Glutamatergic neuron (in vitro differentiated cells): ENCODE measurements around the gene POU2AF3. TPM values are rescaled to one million over a fixed set of nuclear protein-coding genes. Genes with fewer than 3 reads are reported as not detected.

Experiments used
- DNase-seq: peaks from one replicate; pipeline ENCODE4 v3.0.0; 2022
- H3K27ac Mint-ChIP-seq: one replicate; pipeline ENCODE4 v1.8.0; 2020; ENCODE audit warnings: mild to moderate bottlenecking, mixed read lengths, inconsistent platforms; ENCODE audit not compliant: unreplicated experiment
- H3K27me3 Mint-ChIP-seq: one replicate; pipeline ENCODE4 v1.8.0; 2020; ENCODE audit warnings: mild to moderate bottlenecking, moderate library complexity, mixed read lengths, inconsistent platforms; ENCODE audit not compliant: unreplicated experiment
- H3K36me3 Mint-ChIP-seq: one replicate; pipeline ENCODE4 v1.8.0; 2020; ENCODE audit warnings: mild to moderate bottlenecking, mixed read lengths, inconsistent platforms; ENCODE audit not compliant: unreplicated experiment
- H3K4me1 Mint-ChIP-seq: one replicate; pipeline ENCODE4 v1.8.0; 2020; ENCODE audit warnings: mild to moderate bottlenecking, low read depth, mixed read lengths, inconsistent platforms; ENCODE audit not compliant: unreplicated experiment
- H3K4me3 Mint-ChIP-seq: one replicate; pipeline ENCODE4 v1.8.0; 2020; ENCODE audit warnings: mild to moderate bottlenecking, mixed read lengths, inconsistent platforms; ENCODE audit not compliant: unreplicated experiment
- H3K9me3 Mint-ChIP-seq: one replicate; pipeline ENCODE4 v1.8.0; 2020; ENCODE audit warnings: mild to moderate bottlenecking, moderate library complexity, mixed read lengths, inconsistent platforms; ENCODE audit not compliant: unreplicated experiment
- total RNA-seq: library from RNA; stranded (reverse); fragmentation: NEBNext Ultra II Directional; extraction: Animal tissue kit (Norgen Biotek cat#: 25700); gene quantifications from one replicate; pipeline ENCODE4 v1.2.1, GENCODE V29; 2021; ENCODE audit not compliant: unreplicated experiment
- TF ChIP-seq, protein P1 (sequence below): fragments of 200-600 bp; sonication (generic); IDR thresholded peaks from one replicate; pipeline ENCODE4 v1.5.0; 2021; ENCODE audit not compliant: partially characterized antibody, unreplicated experiment

Gene POU2AF3
- total RNA-seq, 1 donor from 2014 or later, result not detected

DNA sequence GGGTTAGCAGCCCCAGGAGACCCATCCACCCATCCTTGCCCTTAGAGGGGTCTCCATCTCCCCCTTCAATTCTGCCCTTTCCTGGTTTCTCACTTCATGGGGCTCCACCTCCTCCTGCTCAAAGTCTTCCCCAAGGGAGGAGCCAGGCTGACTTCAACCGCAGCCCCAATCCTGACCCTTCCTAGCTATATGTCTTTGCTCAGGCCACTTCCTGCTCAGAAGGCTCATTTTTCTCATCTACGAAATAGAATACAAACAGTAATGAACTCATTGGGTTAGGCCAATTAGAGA, 56.2 kb downstream of the POU2AF3 start:
- TF ChIP-seq, protein P1, sequence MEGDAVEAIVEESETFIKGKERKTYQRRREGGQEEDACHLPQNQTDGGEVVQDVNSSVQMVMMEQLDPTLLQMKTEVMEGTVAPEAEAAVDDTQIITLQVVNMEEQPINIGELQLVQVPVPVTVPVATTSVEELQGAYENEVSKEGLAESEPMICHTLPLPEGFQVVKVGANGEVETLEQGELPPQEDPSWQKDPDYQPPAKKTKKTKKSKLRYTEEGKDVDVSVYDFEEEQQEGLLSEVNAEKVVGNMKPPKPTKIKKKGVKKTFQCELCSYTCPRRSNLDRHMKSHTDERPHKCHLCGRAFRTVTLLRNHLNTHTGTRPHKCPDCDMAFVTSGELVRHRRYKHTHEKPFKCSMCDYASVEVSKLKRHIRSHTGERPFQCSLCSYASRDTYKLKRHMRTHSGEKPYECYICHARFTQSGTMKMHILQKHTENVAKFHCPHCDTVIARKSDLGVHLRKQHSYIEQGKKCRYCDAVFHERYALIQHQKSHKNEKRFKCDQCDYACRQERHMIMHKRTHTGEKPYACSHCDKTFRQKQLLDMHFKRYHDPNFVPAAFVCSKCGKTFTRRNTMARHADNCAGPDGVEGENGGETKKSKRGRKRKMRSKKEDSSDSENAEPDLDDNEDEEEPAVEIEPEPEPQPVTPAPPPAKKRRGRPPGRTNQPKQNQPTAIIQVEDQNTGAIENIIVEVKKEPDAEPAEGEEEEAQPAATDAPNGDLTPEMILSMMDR, result no peak
- no peaks in the 10 kb centered on the region for H3K27me3 Mint-ChIP-seq
- no peak overlapping the region for H3K27ac Mint-ChIP-seq
- H3K4me1 Mint-ChIP-seq, result no peaks in the 10 kb centered on the region
- no peaks in the 10 kb centered on the region for H3K36me3 Mint-ChIP-seq
- no peak overlapping the region for H3K4me3 Mint-ChIP-seq
- H3K9me3 Mint-ChIP-seq, result peaks cover 4% of the 10 kb centered on the region
- DNase-seq, result no peak

DNA sequence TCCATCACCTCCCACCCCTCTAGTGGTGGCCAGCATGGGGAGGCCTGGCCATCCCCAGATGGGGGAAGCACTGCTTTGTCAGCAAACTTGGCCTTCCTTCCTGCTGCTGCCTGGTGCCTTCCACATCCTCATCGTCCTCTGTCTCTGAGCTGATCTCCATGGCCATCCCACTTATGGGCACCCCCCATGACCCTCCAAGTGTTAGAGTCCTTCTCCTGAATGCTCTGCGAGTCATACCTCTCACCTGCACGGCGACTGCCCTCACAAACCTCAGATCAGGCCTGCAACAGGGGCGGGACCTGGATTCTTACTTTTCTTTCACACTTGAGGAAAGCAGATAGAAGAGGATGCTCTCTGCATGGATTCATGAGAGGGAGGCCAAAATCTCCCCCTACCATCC, 56.8 kb downstream of the POU2AF3 start:
- no peaks in the 10 kb centered on the region for H3K27me3 Mint-ChIP-seq
- H3K36me3 Mint-ChIP-seq, result no peaks in the 10 kb centered on the region
- peaks cover 4% of the 10 kb centered on the region for H3K9me3 Mint-ChIP-seq
- no peak overlapping the region for H3K27ac Mint-ChIP-seq
- no peaks in the 10 kb centered on the region for H3K4me1 Mint-ChIP-seq
- no peak for DNase-seq
- no peak overlapping the region for H3K4me3 Mint-ChIP-seq
- TF ChIP-seq, protein P1, result no peak

DNA sequence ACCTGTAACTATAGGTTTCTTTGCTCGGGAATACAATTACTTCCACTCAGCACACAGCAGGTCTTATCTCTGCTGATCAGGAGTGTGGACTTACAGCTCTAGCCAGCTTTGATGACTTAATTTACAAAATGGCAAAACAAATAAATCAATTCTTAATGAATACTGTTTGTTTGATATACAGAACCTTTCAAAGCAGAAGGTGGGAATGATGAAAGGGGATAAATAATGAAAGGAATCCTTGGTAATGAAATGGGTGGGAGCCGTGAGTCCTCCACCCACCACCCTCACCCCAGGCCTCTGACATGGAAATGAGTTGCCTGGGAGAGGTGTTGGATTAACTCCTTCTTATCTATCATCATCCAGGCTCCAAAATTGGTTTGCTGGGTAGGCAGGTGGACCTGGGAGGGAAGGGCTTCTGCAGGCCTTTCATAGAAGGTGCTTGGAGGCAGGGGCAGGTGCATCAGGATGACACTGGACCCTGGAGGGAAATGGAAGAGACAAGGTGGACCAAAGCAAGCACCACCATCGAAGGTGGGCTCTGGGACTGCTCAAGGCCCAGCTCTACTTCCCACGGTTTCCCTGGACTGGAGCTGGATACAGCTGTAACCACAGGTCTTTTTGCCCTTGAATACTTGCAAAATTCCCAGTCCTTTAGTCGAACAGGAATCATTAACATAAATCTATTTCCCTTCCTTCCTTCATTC, 57.8 kb downstream of the POU2AF3 start:
- Mint-ChIP-seq H3K9me3 (peaks cover 4% of the 10 kb centered on the region), H3K27me3 (no peaks in the 10 kb centered on the region), H3K4me1 (no peaks in the 10 kb centered on the region), H3K36me3 (no peaks in the 10 kb centered on the region), H3K27ac (no peak overlapping the region), H3K4me3 (no peak overlapping the region)
- TF ChIP-seq, protein P1, result no peak
- DNase-seq, result no peak

DNA sequence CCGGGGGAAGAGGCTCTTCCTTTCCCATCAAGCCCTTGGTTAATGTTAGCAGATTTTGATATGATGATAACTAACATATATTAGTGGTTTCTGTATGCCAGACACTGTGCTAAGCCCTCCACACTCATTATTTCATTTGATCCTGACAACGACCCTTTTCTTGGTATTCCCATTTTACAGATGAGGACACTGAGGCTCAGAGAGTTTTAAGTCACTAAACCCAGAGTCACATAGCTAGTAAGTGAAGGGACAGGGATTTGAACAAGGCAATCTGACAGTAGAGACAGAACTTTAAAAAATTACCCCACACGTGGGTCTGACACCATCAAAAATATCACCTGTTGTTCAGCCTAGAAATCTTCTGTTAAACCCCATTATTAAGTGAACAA, 58.3 kb downstream of the POU2AF3 start:
- Mint-ChIP-seq H3K4me3 (no peak overlapping the region), H3K9me3 (peaks cover 4% of the 10 kb centered on the region), H3K36me3 (no peaks in the 10 kb centered on the region), H3K4me1 (no peaks in the 10 kb centered on the region), H3K27ac (no peak overlapping the region), H3K27me3 (no peaks in the 10 kb centered on the region)
- TF ChIP-seq, protein P1, result no peak
- DNase-seq, result no peak

DNA sequence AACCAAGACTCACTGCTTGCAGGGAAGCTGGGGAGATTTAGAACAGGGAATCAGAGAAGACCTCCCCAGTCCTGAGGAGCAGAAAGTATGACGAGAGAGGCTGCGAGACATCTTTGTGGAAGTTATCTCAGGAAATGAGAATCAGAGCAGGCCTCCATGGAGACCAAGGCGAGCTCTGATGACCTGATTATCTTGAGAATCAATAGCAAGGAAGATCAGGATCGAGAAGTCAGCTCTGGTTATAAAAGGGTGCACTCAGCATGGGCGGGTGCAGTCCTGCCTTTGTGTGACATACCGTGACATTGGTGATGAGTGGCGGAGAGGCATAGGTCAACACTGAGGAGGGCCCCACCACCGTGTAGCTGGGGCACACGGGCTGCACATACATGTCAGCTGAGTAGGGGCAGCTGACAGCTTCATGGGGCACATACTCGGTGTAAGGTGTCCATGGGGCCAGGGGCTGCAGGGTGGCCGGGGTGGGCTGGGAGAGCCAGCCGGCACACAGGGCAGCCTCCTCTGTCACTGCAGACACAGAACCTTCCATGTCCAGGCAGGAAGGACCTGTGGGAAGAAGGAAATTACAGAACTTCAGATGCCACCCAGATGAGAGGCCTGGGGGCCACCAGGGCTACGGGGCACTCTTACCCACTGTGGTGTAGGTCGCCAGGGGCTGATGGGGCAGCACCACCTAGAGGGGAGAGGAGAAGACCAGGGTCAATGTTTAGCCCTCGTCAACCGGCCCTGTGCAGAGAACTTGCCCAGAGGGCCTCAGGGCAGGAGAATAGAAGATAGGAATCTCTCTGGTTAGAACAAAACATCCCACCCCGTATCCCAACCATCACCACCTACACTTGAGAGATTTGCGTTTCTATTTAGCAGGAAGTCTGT, 59.0 kb downstream of the POU2AF3 start:
- H3K4me3 Mint-ChIP-seq, result no peak overlapping the region
- no peaks in the 10 kb centered on the region for H3K27me3 Mint-ChIP-seq
- peaks cover 4% of the 10 kb centered on the region for H3K9me3 Mint-ChIP-seq
- DNase-seq, result no peak
- H3K27ac Mint-ChIP-seq, result no peak overlapping the region
- TF ChIP-seq, protein P1, result no peak
- H3K4me1 Mint-ChIP-seq, result no peaks in the 10 kb centered on the region
- H3K36me3 Mint-ChIP-seq, result no peaks in the 10 kb centered on the region
